Chondrocyte (in vitro differentiated cells): ENCODE data around the gene TBX15. TPM values are rescaled to one million over a fixed set of nuclear protein-coding genes. Genes with fewer than 3 reads are reported as not detected.

Experiments
- DNase-seq: peaks from one replicate; pipeline ENCODE4 v3.0.0; 2021; ENCODE audit warnings: mixed read lengths, low spot score
- H3K27ac Mint-ChIP-seq: one replicate; pipeline ENCODE4 v1.8.0; 2021; ENCODE audit warnings: mild to moderate bottlenecking, moderate library complexity, mixed read lengths; ENCODE audit not compliant: unreplicated experiment
- H3K27me3 Mint-ChIP-seq: 2 replicates; pipeline ENCODE4 v1.8.0; 2021; ENCODE audit warnings: low read depth, mixed read lengths
- H3K36me3 Mint-ChIP-seq: 2 replicates; pipeline ENCODE4 v1.8.0; 2021; ENCODE audit warnings: low read depth, mixed read lengths
- H3K4me1 Mint-ChIP-seq: 2 replicates; pipeline ENCODE4 v1.8.0; 2021; ENCODE audit warnings: low read depth, mild to moderate bottlenecking, mixed read lengths
- H3K4me3 Mint-ChIP-seq: one replicate; pipeline ENCODE4 v1.8.0; 2021; ENCODE audit warnings: mild to moderate bottlenecking, moderate library complexity, mixed read lengths; ENCODE audit not compliant: unreplicated experiment
- H3K9me3 Mint-ChIP-seq: 2 replicates; pipeline ENCODE4 v1.8.0; 2021; ENCODE audit warnings: low read depth, mixed read lengths
- CTCF ChIP-seq: fragments of 200-600 bp; sonication (generic); IDR thresholded peaks from 2 replicates; pipeline ENCODE4 v1.5.0; 2021; ENCODE audit warnings: antibody characterized with exemption, mild to moderate bottlenecking, moderate library complexity
- total RNA-seq: library from RNA; stranded (reverse); gene quantifications from 3 replicates; pipeline ENCODE4 v1.2.1, GENCODE V29; 2021

The TBX15 gene
- total RNA-seq, 1 donor from 2014 or later = 41.0 TPM

- peaks cover 7% of the 10 kb centered on the region for H3K4me1 Mint-ChIP-seq
- no peaks in the 10 kb centered on the region for H3K27me3 Mint-ChIP-seq
- H3K36me3 Mint-ChIP-seq = peaks cover 36% of the 10 kb centered on the region
- TF ChIP-seq CTCF = no peak
- no peak for DNase-seq
- no peak overlapping the region for H3K4me3 Mint-ChIP-seq
- H3K27ac Mint-ChIP-seq = peak overlapping the region; percentile 25
- no peaks in the 10 kb centered on the region for H3K9me3 Mint-ChIP-seq
Measured at GRCh38 chr1:118905196-118905595, 82.9 kb downstream of the TBX15 start.

- Mint-ChIP-seq H3K27me3 (no peaks in the 10 kb centered on the region), H3K4me1 (peaks cover 7% of the 10 kb centered on the region), H3K4me3 (no peak overlapping the region), H3K27ac (peak overlapping the region; percentile 46), H3K9me3 (no peaks in the 10 kb centered on the region), H3K36me3 (peaks cover 37% of the 10 kb centered on the region)
- DNase-seq = no peak
- no peak for TF ChIP-seq CTCF
Measured at GRCh38 chr1:118902711-118903191, 85.4 kb downstream of the TBX15 start.

GRCh38 chr1:118902299-118902698 is 85.8 kb downstream of the TBX15 start:
- H3K4me3 Mint-ChIP-seq = no peak overlapping the region
- peak overlapping the region; percentile 46 for H3K27ac Mint-ChIP-seq
- H3K4me1 Mint-ChIP-seq = peaks cover 7% of the 10 kb centered on the region
- no peaks in the 10 kb centered on the region for H3K9me3 Mint-ChIP-seq
- H3K27me3 Mint-ChIP-seq = no peaks in the 10 kb centered on the region
- H3K36me3 Mint-ChIP-seq = peaks cover 33% of the 10 kb centered on the region
- no peak for DNase-seq
- no peak for TF ChIP-seq CTCF

- TF ChIP-seq CTCF = no peak
- Mint-ChIP-seq H3K9me3 (no peaks in the 10 kb centered on the region), H3K27me3 (no peaks in the 10 kb centered on the region), H3K27ac (no peak overlapping the region), H3K4me1 (peaks cover 7% of the 10 kb centered on the region), H3K36me3 (peaks cover 31% of the 10 kb centered on the region), H3K4me3 (no peak overlapping the region)
- no peak for DNase-seq
Measured at GRCh38 chr1:118900643-118901440, 87.3 kb downstream of the TBX15 start.

- TF ChIP-seq CTCF = no peak
- no peak overlapping the region for H3K27ac Mint-ChIP-seq
- H3K9me3 Mint-ChIP-seq = no peaks in the 10 kb centered on the region
- H3K4me3 Mint-ChIP-seq = no peak overlapping the region
- H3K4me1 Mint-ChIP-seq = peaks cover 7% of the 10 kb centered on the region
- H3K36me3 Mint-ChIP-seq = peaks cover 42% of the 10 kb centered on the region
- no peaks in the 10 kb centered on the region for H3K27me3 Mint-ChIP-seq
- DNase-seq = no peak
Measured at GRCh38 chr1:118899340-118899739, 88.8 kb downstream of the TBX15 start.
